Measurements from ENCODE around the gene PARD3.

GRCh38 chr10:34196058-34196433, 619.0 kb downstream of the PARD3 start:
- TF ChIP-seq, protein P1, sequence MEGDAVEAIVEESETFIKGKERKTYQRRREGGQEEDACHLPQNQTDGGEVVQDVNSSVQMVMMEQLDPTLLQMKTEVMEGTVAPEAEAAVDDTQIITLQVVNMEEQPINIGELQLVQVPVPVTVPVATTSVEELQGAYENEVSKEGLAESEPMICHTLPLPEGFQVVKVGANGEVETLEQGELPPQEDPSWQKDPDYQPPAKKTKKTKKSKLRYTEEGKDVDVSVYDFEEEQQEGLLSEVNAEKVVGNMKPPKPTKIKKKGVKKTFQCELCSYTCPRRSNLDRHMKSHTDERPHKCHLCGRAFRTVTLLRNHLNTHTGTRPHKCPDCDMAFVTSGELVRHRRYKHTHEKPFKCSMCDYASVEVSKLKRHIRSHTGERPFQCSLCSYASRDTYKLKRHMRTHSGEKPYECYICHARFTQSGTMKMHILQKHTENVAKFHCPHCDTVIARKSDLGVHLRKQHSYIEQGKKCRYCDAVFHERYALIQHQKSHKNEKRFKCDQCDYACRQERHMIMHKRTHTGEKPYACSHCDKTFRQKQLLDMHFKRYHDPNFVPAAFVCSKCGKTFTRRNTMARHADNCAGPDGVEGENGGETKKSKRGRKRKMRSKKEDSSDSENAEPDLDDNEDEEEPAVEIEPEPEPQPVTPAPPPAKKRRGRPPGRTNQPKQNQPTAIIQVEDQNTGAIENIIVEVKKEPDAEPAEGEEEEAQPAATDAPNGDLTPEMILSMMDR (IDR thresholded peaks at IDR 0.05; ENCODE audit: low read depth, low read length, poor library complexity, severe bottlenecking) = no peak
- no peak for TF ChIP-seq EZH2phosphoT487 (IDR thresholded peaks at IDR 0.05; ENCODE audit: borderline replicate concordance, low read length)
